CD4-positive, CD25-positive, alpha-beta regulatory T cell (primary cell): ENCODE measurements around the gene RPL36AL. TPM values are rescaled to one million over a fixed set of nuclear protein-coding genes. Genes with fewer than 3 reads are reported as not detected.

Experiments used
- polyA plus RNA-seq, 4 donors: library from polyadenylated mRNA; unstranded; fragments of 300-500 nt; fragmentation: Illumina TruSeq; gene quantifications; one replicate each; pipeline ENCODE4 v1.2.3, GENCODE V29; 2021
- total RNA-seq: library from RNA; stranded (reverse); gene quantifications from one replicate; pipeline ENCODE4 v1.2.3, GENCODE V29; 2022

The RPL36AL gene
- total and polyA plus RNA-seq, 5 donors from 2014 or later: 240 to 774 (median 735) TPM

Other genes with a start within 250 kb of the RPL36AL start
- gene RPS29, start 34.2 kb downstream of the RPL36AL start, total RNA-seq: 2,952 TPM
- gene RPS29, start 34.2 kb downstream of the RPL36AL start, polyA plus RNA-seq: over 10,000 TPM in 2 of 4 donors, 1,000 to 10,000 TPM in 2; 7,004 to 11,285 (median 9,263) TPM
- gene LRR1, start 21.7 kb downstream of the RPL36AL start, total RNA-seq: 11.2 TPM
- gene LRR1, start 21.7 kb downstream of the RPL36AL start, polyA plus RNA-seq: 10 to 100 TPM; 13.9 to 26.7 (median 20.3) TPM
- 32.0 TPM for gene MGAT2, start 173 bp upstream of the RPL36AL start, total RNA-seq
- gene MGAT2, start 173 bp upstream of the RPL36AL start, polyA plus RNA-seq: 10 to 100 TPM; 34.6 to 43.7 (median 36.4) TPM
- gene DNAAF2, start 14.6 kb upstream of the RPL36AL start, total RNA-seq: 9.5 TPM
- gene DNAAF2, start 14.6 kb upstream of the RPL36AL start, polyA plus RNA-seq: 10 to 100 TPM; 17.6 to 24.6 (median 19.5) TPM
- 1.6 TPM for gene POLE2, start 67.6 kb upstream of the RPL36AL start, total RNA-seq
- gene POLE2, start 67.6 kb upstream of the RPL36AL start, polyA plus RNA-seq: 1 to 10 TPM; 1.8 to 2.5 (median 2.3) TPM
- 3.1 TPM for gene KLHDC1, start 72.5 kb upstream of the RPL36AL start, total RNA-seq
- 1 to 10 TPM; 1.2 to 3.9 (median 1.6) TPM for gene KLHDC1, start 72.5 kb upstream of the RPL36AL start, polyA plus RNA-seq
- gene KLHDC2, start 147.5 kb upstream of the RPL36AL start, total RNA-seq: 81.1 TPM
- gene KLHDC2, start 147.5 kb upstream of the RPL36AL start, polyA plus RNA-seq: 100 to 1,000 TPM in 3 of 4 donors, 10 to 100 TPM in 1; 95.7 to 124 (median 117) TPM
- 79.6 TPM for gene NEMF, start 232.2 kb upstream of the RPL36AL start, total RNA-seq
- 10 to 100 TPM; 32.6 to 40.5 (median 36.1) TPM for gene NEMF, start 232.2 kb upstream of the RPL36AL start, polyA plus RNA-seq